CD4-positive, alpha-beta T cell (primary cell): ENCODE results near the gene KIAA1671. TPM values are rescaled to one million over a fixed set of nuclear protein-coding genes. Genes with fewer than 3 reads are reported as not detected.

ENCODE experiments used
- ATAC-seq: fragments of 200-7000 bp; cut with Tn5 transposase; one replicate; pipeline ENCODE4 v1.10.0; 2022; ENCODE audit warnings: mild to moderate bottlenecking; ENCODE audit not compliant: poor library complexity
- CTCF ChIA-PET: fragments of 350-600 bp; sonication (Branson Sonifier 250); formaldehyde crosslinking; loops from one replicate; lab custom pipeline; 2021; ENCODE audit warnings: antibody characterized with exemption, inconsistent platforms; lab: Charles Lee
- POLR2A ChIA-PET: fragments of 350-600 bp; sonication (Branson Sonifier 250); formaldehyde crosslinking; loops from one replicate; lab custom pipeline; 2021; ENCODE audit warnings: antibody characterized with exemption, inconsistent platforms; lab: Charles Lee
- DNase-seq, 14 experiments: peaks; one replicate each; pipeline ENCODE4 v3.0.0-alpha.2; 2013 to 2020; ENCODE audit warnings: mixed read lengths in 2 of 14
- H3K27ac ChIP-seq, 2 donors: one replicate each; pipeline versions ENCODE4 v1.5.1 to v1.7.0; 2013; ENCODE audit warnings: low read length in 2 of 2, low read depth in 1 of 2, mild to moderate bottlenecking in 1 of 2
- H3K27me3 ChIP-seq, 2 experiments: 1 replicate in 1 of 2; 2 replicates in 1 of 2; pipeline versions ENCODE4 v1.6.1 to v1.7.0; 2013; ENCODE audit warnings: low read length in 2 of 2, control low read depth in 1 of 2, mild to moderate bottlenecking in 1 of 2, moderate library complexity in 1 of 2; ENCODE audit not compliant: insufficient read depth in 2 of 2, control insufficient read depth in 1 of 2
- H3K36me3 ChIP-seq: one replicate; pipeline ENCODE4 v1.6.1; 2013; ENCODE audit warnings: low read length, control low read depth; ENCODE audit not compliant: insufficient read depth
- H3K4me1 ChIP-seq: one replicate; pipeline ENCODE4 v1.6.1; 2013; ENCODE audit warnings: low read length, control low read depth; ENCODE audit not compliant: insufficient read depth
- H3K4me3 ChIP-seq: one replicate; pipeline ENCODE4 v1.5.1; 2013; ENCODE audit warnings: mild to moderate bottlenecking, low read length, moderate library complexity
- H3K9me3 ChIP-seq, 2 experiments: 1 replicate in 1 of 2; 2 replicates in 1 of 2; pipeline versions ENCODE4 v1.6.1 to v1.7.0; 2013; ENCODE audit warnings: low read length in 2 of 2, mild to moderate bottlenecking in 2 of 2, control low read depth in 1 of 2, moderate library complexity in 1 of 2; ENCODE audit not compliant: control insufficient read depth in 1 of 2, insufficient read depth in 1 of 2
- H3K27ac Mint-ChIP-seq: one replicate; pipeline ENCODE4 v1.8.0; 2020; ENCODE audit warnings: mixed read lengths
- H3K27me3 Mint-ChIP-seq: one replicate; pipeline ENCODE4 v1.8.0; 2021; ENCODE audit warnings: mixed read lengths
- H3K36me3 Mint-ChIP-seq: one replicate; pipeline ENCODE4 v1.8.0; 2021; ENCODE audit warnings: low read depth, mixed read lengths
- H3K4me1 Mint-ChIP-seq: one replicate; pipeline ENCODE4 v1.8.0; 2021; ENCODE audit warnings: low read depth, mixed read lengths
- H3K4me3 Mint-ChIP-seq: one replicate; pipeline ENCODE4 v1.8.0; 2020; ENCODE audit warnings: mild to moderate bottlenecking, mixed read lengths
- H3K9me3 Mint-ChIP-seq: one replicate; pipeline ENCODE4 v1.8.0; 2020; ENCODE audit warnings: mixed read lengths
- CTCF ChIP-seq: fragments of 200-600 bp; IDR thresholded peaks from one replicate; pipeline ENCODE4 v1.8.0; 2022; ENCODE audit warnings: antibody characterized with exemption, mild to moderate bottlenecking
- intact Hi-C, 2 experiments: fragments of 100-400 bp; cut with DNase I in 1 of 2; cut with micrococcal nuclease in 1 of 2; formaldehyde crosslinking; loops; one replicate each; pipeline versions ENCODE4 v1.15.1 to v1.9.0; 2023 to 2025; cut with DNase I, micrococcal nuclease
- total RNA-seq, 174 experiments: library from RNA in 2 of 174; stranded (reverse) in 2 of 174; gene quantifications; one replicate each; pipeline ENCODE4 v1.2.3 and lab custom pipeline; 2021 to 2026

The KIAA1671 gene
- total RNA-seq, 2 experiments from 2014 or later: 2.6 to 2.9 TPM

- Histone ChIP-seq H3K4me1 (no peaks in the 10 kb centered on the region), H3K36me3 (no peaks in the 10 kb centered on the region), H3K9me3 (no peaks in the 10 kb centered on the region), H3K4me3 (no peak overlapping the region), H3K27me3 (peaks cover 0 to 5% of the 10 kb centered on the region in 2 experiments), H3K27ac (no peak overlapping the region)
- CTCF ChIA-PET: no interaction called here
- POLR2A ChIA-PET: no interaction called here
- Mint-ChIP-seq H3K36me3 (no peaks in the 10 kb centered on the region), H3K27me3 (peaks cover 22% of the 10 kb centered on the region), H3K27ac (no peak overlapping the region), H3K4me3 (no peak overlapping the region), H3K9me3 (no peaks in the 10 kb centered on the region), H3K4me1 (peaks cover 4% of the 10 kb centered on the region)
- no peak for ATAC-seq
- intact Hi-C loops: no loop called here
- no peak for DNase-seq
- TF ChIP-seq CTCF: no peak
Observed at GRCh38 chr22:24996420-24996952, 44.0 kb downstream of the KIAA1671 start.

- ChIA-PET POLR2A (no interaction called here), CTCF (no interaction called here)
- Mint-ChIP-seq H3K27me3 (peaks cover 18% of the 10 kb centered on the region), H3K27ac (no peak overlapping the region), H3K4me1 (peaks cover 5% of the 10 kb centered on the region), H3K36me3 (no peaks in the 10 kb centered on the region), H3K4me3 (no peak overlapping the region), H3K9me3 (no peaks in the 10 kb centered on the region)
- Histone ChIP-seq H3K27me3 (peaks cover 0 to 5% of the 10 kb centered on the region in 2 experiments), H3K9me3 (peaks cover 0 to under 1% of the 10 kb centered on the region in 2 experiments), H3K27ac (no peak overlapping the region), H3K4me1 (peaks cover under 1% of the 10 kb centered on the region), H3K4me3 (no peak overlapping the region), H3K36me3 (no peaks in the 10 kb centered on the region)
- ATAC-seq: no peak
- DNase-seq: no peak
- intact Hi-C loops: no loop called here
- TF ChIP-seq CTCF: no peak
Observed at GRCh38 chr22:24997023-24997422, 44.5 kb downstream of the KIAA1671 start.

- peaks cover 0 to 5% of the 10 kb centered on the region in 2 experiments for H3K27me3 ChIP-seq
- ChIA-PET CTCF (no interaction called here), POLR2A (no interaction called here)
- H3K9me3 Mint-ChIP-seq: no peaks in the 10 kb centered on the region
- H3K27ac ChIP-seq: no peak overlapping the region
- no peaks in the 10 kb centered on the region for H3K36me3 ChIP-seq
- H3K36me3 Mint-ChIP-seq: no peaks in the 10 kb centered on the region
- no peaks in the 10 kb centered on the region for H3K27me3 Mint-ChIP-seq
- ATAC-seq: no peak
- no peak overlapping the region for H3K27ac Mint-ChIP-seq
- DNase-seq: no peak
- peaks cover 5 to 18% of the 10 kb centered on the region in 2 experiments for H3K9me3 ChIP-seq
- peaks cover 11% of the 10 kb centered on the region for H3K4me1 Mint-ChIP-seq
- TF ChIP-seq CTCF: no peak
- H3K4me1 ChIP-seq: peaks cover 6% of the 10 kb centered on the region
- no peak overlapping the region for H3K4me3 Mint-ChIP-seq
- intact Hi-C loops: no loop called here
- no peak overlapping the region for H3K4me3 ChIP-seq
Observed at GRCh38 chr22:25000686-25001085, 48.2 kb downstream of the KIAA1671 start.
